Skin of body (tissue), 2 donors: ENCODE results near the gene MAST2. TPM values are rescaled to one million over a fixed set of nuclear protein-coding genes. Genes with fewer than 3 reads are reported as not detected.
"Not testable (repeated sequence)": the region's sequence is repeated elsewhere in the genome, so short reads cannot be mapped to it uniquely, and the experiment has no call there.

Source experiments
- DNase-seq: peaks from one replicate; lab custom pipeline; 2025; lab: John Stamatoyannopoulos, UW
- total RNA-seq: library from RNA; depleted of rRNA; stranded (reverse); fragments of >200 nt; gene quantifications from one replicate; pipeline ENCODE4 v1.2.3, GENCODE V29; 2014

MAST2 gene
- total RNA-seq, 1 donor from 2014 or later: 29.0 TPM

- no peak for DNase-seq
These were observed 127.1 kb downstream of the MAST2 start for GRCh38 chr1:45930258-45931150.

DNA sequence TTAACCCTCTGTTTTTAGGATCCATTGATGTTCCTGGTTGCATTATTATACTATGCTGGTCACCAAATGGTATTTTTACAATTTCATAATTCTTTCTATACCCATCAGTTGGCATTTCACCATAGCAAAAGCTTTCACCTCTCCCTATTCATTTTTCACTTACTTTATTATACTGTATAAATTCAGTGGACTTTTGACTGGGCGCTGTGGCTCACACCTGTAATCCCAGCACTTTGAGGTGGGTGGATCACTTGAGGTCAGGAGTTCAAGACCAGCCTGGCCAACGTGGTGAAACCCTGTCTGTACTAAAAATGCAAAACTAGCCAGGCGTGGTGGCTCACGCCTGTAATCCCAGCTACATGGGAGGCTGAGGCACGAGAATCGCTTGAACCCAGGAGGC, 128.8 kb downstream of the MAST2 start:
- DNase-seq: not testable (repeated sequence)

DNA sequence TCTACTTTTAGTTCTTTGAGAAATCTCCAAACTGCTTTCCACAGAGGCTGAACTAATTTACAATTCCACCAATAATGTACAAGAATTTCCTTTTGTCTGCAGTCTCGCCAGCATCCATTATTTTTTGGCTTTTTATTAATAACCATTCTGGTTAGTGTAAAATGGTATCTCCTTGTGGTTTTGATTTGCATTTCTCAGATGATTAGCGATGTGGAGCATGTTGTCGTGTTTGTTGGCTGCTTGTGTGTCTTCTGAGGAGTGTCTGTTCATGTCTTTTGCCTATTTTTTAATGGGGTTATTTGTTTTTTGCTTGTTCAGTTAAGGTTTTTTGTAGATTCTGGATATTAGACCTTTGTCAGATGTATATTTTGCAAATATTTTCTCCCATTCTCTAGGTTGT, 131.5 kb downstream of the MAST2 start:
- no peak for DNase-seq

- DNase-seq: no peak
These were observed 134.6 kb downstream of the MAST2 start for GRCh38 chr1:45938029-45938428.

DNA sequence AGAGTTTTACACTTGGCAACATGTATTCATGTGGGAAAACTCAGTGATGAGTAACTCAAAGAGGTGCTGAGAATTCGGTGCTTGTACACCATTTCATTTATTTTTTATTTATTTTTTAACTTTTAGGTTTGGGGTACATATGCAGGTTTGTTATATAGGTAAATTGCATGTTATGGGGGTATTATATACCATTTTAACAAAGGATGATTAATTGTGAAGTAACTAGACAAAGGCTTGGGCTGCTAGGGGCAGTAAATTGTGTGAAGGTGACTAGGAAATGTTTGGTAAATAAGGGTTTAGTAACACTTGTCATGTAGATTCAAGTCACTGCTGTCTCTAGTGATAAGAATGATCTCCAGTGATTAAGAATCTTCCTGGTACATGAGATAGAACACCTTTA, 139.0 kb downstream of the MAST2 start:
- no peak for DNase-seq

- DNase-seq: no peak
These were observed 139.8 kb downstream of the MAST2 start for GRCh38 chr1:45943185-45943584.

GRCh38 chr1:45945426-45945825, 142.0 kb downstream of the MAST2 start:
- no peak for DNase-seq

DNA sequence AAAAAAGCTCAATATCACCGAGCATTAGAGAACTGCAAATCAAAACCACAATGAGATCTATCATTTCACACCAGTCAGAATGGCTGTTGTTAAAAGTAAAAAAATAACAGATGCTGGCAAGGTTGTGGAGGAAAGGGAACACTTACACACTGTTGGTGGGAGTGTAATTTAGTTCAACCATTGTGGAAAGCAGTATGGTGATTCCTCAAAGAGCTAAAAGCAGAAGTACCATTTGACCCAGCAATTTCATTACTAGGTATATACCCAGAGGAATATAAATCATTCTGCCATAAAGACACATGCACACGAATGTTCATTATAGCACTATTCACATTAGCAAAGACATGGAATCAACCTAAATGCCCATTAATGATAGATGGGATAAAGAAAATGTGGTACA, 146.1 kb downstream of the MAST2 start:
- not testable (repeated sequence) for DNase-seq

GRCh38 chr1:45952072-45952471, 148.7 kb downstream of the MAST2 start:
- DNase-seq: no peak

GRCh38 chr1:45953934-45954847, 150.8 kb downstream of the MAST2 start:
- DNase-seq: no peak

GRCh38 chr1:45957684-45958083, 154.3 kb downstream of the MAST2 start:
- no peak for DNase-seq

GRCh38 chr1:45958317-45958716, 154.9 kb downstream of the MAST2 start:
- no peak for DNase-seq

DNA sequence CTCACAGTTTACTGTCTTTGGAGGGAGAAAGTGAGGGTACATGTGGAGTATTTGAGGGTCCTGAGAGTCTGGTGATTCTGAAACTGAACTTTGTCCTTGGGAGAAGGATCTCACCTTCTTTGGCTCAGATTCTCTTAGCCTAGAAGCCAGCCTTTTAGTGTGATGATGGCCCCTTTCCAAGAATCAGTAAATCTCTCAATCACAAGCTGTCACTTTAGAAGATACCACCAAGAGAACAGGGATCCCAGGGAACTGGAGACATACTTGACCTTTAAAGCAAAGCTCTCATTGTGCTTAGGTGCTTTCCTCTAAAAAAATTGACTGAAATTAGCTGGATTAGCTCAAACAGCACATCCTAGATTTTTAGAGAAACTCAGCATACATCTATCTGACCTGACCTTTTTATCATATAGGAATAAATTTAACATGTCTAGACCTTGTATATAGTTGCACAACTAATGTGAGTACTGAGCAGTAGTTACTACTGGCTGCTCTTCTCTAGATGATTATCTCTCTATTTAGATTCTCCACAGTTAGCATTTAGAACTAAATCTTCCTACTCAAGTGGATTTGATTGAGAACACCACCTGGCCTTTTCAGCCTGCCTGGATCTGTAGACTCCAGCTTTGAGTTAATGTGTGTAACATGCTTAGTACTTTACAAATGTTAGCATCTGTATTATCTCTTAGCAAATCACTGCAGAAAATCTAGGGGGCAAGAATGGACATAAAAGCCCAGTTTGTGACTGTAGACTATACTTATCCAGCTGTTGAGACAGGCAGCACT, 157.7 kb downstream of the MAST2 start:
- DNase-seq: no peak

DNA sequence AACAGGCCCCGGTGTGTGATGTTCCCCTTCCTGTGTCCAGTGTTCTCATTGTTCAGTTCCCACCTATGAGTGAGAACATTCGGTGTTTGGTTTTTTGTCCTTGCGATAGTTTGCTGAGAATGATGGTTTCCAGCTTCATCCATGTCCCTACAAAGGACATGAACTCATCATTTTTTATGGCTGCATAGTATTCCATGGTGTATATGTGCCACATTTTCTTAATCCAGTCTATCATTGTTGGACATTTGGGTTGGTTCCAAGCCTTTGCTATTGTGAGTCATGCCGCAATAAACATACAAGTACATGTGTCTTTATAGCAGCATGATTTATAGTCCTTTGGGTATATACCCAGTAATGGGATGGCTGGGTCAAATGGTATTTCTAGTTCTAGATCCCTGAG, 158.5 kb downstream of the MAST2 start:
- not testable (repeated sequence) for DNase-seq

DNA sequence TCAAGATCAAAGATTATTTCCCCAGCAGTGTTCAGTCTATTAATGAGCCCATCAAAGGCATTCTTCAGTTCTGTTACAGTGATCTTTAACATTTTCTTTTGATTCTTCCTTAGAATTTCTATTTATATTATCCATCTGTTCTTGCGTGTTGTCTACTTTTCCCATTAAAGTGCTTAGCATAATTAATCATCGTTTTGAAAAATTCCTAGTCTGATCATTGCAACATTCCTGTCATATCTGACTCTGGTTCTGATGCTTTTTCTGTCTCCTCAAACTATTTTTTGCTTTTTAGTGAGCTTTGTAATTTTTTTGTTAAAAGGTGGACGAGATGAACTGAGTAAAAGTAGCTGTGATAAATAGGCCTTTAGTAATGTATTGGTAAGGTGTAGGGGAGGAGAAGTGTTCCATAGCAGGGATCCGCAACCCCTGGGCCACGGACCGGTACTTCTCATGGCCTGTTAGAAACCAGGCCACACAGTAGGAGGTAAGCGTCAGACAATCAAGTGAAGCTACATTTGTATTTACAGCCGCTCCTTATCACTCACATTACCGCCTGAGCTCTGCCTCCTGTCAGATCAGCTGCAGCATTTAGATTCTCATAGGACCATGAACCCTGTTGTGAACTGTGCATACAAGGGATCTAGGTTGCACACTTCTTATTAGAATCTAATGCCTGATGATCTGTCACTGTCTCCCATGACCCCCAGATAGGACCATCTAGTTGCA, 165.7 kb downstream of the MAST2 start:
- no peak for DNase-seq

DNA sequence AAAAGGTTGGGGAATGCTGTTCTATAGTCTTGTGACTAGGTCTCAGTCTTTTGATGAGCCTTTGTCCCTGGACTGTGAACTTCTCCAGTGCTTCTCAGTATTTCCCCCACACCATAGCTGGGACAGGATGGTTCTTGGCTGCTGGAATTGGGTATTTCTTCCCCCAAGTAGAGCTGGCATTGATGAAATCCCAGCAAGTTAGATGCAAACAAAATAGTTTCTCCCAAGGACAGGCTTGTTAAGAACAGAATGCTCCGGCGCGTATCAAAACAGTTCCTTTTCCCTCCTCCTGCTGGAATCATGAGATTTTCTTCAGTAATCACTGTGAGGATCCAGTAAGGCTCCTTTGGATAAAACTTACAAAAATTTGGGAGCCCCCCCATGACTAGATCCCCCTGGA, 166.5 kb downstream of the MAST2 start:
- no peak for DNase-seq

DNA sequence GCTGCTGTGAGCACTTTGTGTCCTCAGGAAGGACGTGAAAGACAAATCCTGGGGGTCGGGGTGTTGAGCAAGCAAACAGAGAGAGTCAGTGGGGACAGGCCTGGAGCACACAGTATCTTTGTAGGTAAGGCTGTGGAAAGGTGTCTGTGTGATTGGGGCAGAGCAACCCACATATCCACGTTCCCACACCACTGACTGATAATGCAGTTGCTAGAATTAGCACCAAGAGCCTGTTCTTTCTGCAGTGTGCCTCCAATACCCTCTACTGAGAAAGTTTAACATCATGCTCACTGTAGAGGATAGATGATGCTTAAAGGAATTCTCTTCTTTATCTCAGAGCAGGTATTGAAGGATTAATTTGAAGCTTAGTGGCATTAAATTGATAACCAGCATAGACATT, 167.9 kb downstream of the MAST2 start:
- DNase-seq: no peak

GRCh38 chr1:45971922-45972531, 168.6 kb downstream of the MAST2 start:
- DNase-seq: no peak

DNA sequence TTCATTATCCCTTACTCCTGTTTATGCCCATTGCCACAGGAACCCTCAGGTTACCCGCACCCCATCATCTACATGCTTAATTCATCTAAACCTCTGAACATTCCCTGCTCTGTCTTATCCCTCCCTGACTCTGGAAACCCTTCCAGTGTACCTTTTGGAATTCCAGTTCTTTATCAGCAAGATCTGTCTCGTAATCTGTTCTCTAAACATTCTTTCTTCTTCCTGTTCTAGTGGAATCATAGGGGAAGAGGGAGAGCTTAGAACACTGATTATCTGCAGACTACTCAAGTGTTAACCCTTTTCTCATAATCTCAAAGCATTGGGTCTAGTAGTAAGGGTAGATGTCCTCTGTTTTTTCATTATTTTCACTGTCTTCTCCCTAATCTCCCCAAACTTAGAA, 169.2 kb downstream of the MAST2 start:
- DNase-seq: no peak

GRCh38 chr1:45973121-45973520, 169.7 kb downstream of the MAST2 start:
- no peak for DNase-seq
